CD4-positive, alpha-beta T cell (primary cell): ENCODE data around the gene PTBP3. TPM values are rescaled to one million over a fixed set of nuclear protein-coding genes. Genes with fewer than 3 reads are reported as not detected.

ENCODE experiments used
- ATAC-seq: fragments of 200-7000 bp; cut with Tn5 transposase; one replicate; pipeline ENCODE4 v1.10.0; 2022; ENCODE audit warnings: mild to moderate bottlenecking; ENCODE audit not compliant: poor library complexity
- CTCF ChIA-PET: fragments of 350-600 bp; sonication (Branson Sonifier 250); formaldehyde crosslinking; loops from one replicate; lab custom pipeline; 2021; ENCODE audit warnings: antibody characterized with exemption, inconsistent platforms; lab: Charles Lee
- POLR2A ChIA-PET: fragments of 350-600 bp; sonication (Branson Sonifier 250); formaldehyde crosslinking; loops from one replicate; lab custom pipeline; 2021; ENCODE audit warnings: antibody characterized with exemption, inconsistent platforms; lab: Charles Lee
- DNase-seq, 14 experiments: peaks; one replicate each; pipeline ENCODE4 v3.0.0-alpha.2; 2013 to 2020; ENCODE audit warnings: mixed read lengths in 2 of 14
- H3K27ac ChIP-seq, 2 donors: one replicate each; pipeline versions ENCODE4 v1.5.1 to v1.7.0; 2013; ENCODE audit warnings: low read length in 2 of 2, low read depth in 1 of 2, mild to moderate bottlenecking in 1 of 2
- H3K27me3 ChIP-seq, 2 experiments: 1 replicate in 1 of 2; 2 replicates in 1 of 2; pipeline versions ENCODE4 v1.6.1 to v1.7.0; 2013; ENCODE audit warnings: low read length in 2 of 2, control low read depth in 1 of 2, mild to moderate bottlenecking in 1 of 2, moderate library complexity in 1 of 2; ENCODE audit not compliant: insufficient read depth in 2 of 2, control insufficient read depth in 1 of 2
- H3K36me3 ChIP-seq: one replicate; pipeline ENCODE4 v1.6.1; 2013; ENCODE audit warnings: low read length, control low read depth; ENCODE audit not compliant: insufficient read depth
- H3K4me1 ChIP-seq: one replicate; pipeline ENCODE4 v1.6.1; 2013; ENCODE audit warnings: low read length, control low read depth; ENCODE audit not compliant: insufficient read depth
- H3K4me3 ChIP-seq: one replicate; pipeline ENCODE4 v1.5.1; 2013; ENCODE audit warnings: mild to moderate bottlenecking, low read length, moderate library complexity
- H3K9me3 ChIP-seq, 2 experiments: 1 replicate in 1 of 2; 2 replicates in 1 of 2; pipeline versions ENCODE4 v1.6.1 to v1.7.0; 2013; ENCODE audit warnings: low read length in 2 of 2, mild to moderate bottlenecking in 2 of 2, control low read depth in 1 of 2, moderate library complexity in 1 of 2; ENCODE audit not compliant: control insufficient read depth in 1 of 2, insufficient read depth in 1 of 2
- H3K27ac Mint-ChIP-seq: one replicate; pipeline ENCODE4 v1.8.0; 2020; ENCODE audit warnings: mixed read lengths
- H3K27me3 Mint-ChIP-seq: one replicate; pipeline ENCODE4 v1.8.0; 2021; ENCODE audit warnings: mixed read lengths
- H3K36me3 Mint-ChIP-seq: one replicate; pipeline ENCODE4 v1.8.0; 2021; ENCODE audit warnings: low read depth, mixed read lengths
- H3K4me1 Mint-ChIP-seq: one replicate; pipeline ENCODE4 v1.8.0; 2021; ENCODE audit warnings: low read depth, mixed read lengths
- H3K4me3 Mint-ChIP-seq: one replicate; pipeline ENCODE4 v1.8.0; 2020; ENCODE audit warnings: mild to moderate bottlenecking, mixed read lengths
- H3K9me3 Mint-ChIP-seq: one replicate; pipeline ENCODE4 v1.8.0; 2020; ENCODE audit warnings: mixed read lengths
- CTCF ChIP-seq: fragments of 200-600 bp; IDR thresholded peaks from one replicate; pipeline ENCODE4 v1.8.0; 2022; ENCODE audit warnings: antibody characterized with exemption, mild to moderate bottlenecking
- intact Hi-C, 2 experiments: fragments of 100-400 bp; cut with DNase I in 1 of 2; cut with micrococcal nuclease in 1 of 2; formaldehyde crosslinking; loops; one replicate each; pipeline versions ENCODE4 v1.15.1 to v1.9.0; 2023 to 2025; cut with DNase I, micrococcal nuclease
- total RNA-seq, 174 experiments: library from RNA in 2 of 174; stranded (reverse) in 2 of 174; gene quantifications; one replicate each; pipeline ENCODE4 v1.2.3 and lab custom pipeline; 2021 to 2026

PTBP3 gene
- total RNA-seq, 2 experiments from 2014 or later: 100.0 to 110 TPM

GRCh38 chr9:112311497-112311896, 21.9 kb downstream of the PTBP3 start:
- Mint-ChIP-seq H3K27me3 (no peaks in the 10 kb centered on the region), H3K4me3 (no peak overlapping the region), H3K4me1 (peaks cover 75% of the 10 kb centered on the region), H3K9me3 (no peaks in the 10 kb centered on the region), H3K36me3 (peaks cover 4% of the 10 kb centered on the region), H3K27ac (no peak overlapping the region)
- Histone ChIP-seq H3K27me3 (no peaks in the 10 kb centered on the region), H3K36me3 (peaks cover 4% of the 10 kb centered on the region), H3K27ac (no peak overlapping the region), H3K4me3 (no peak overlapping the region), H3K9me3 (no peaks in the 10 kb centered on the region), H3K4me1 (peaks cover 30% of the 10 kb centered on the region)
- intact Hi-C loops: no loop called here
- TF ChIP-seq CTCF: no peak
- CTCF ChIA-PET: no interaction called here
- DNase-seq (no peak), ATAC-seq (no peak)
- POLR2A ChIA-PET: interaction anchor here (0.6 kb wide), 1 partner anchor 16 kb away, joined by 3 read pairs; no protein-coding TSS in a partner anchor

GRCh38 chr9:112310826-112311225, 22.6 kb downstream of the PTBP3 start:
- H3K36me3 ChIP-seq: peaks cover 4% of the 10 kb centered on the region
- H3K27me3 ChIP-seq: no peaks in the 10 kb centered on the region
- peaks cover 24% of the 10 kb centered on the region for H3K4me1 ChIP-seq
- no peak for TF ChIP-seq CTCF
- H3K27ac Mint-ChIP-seq: no peak overlapping the region
- no peak for DNase-seq
- no peak overlapping the region for H3K4me3 Mint-ChIP-seq
- no peak for ATAC-seq
- H3K4me3 ChIP-seq: no peak overlapping the region
- H3K27me3 Mint-ChIP-seq: no peaks in the 10 kb centered on the region
- CTCF ChIA-PET: no interaction called here
- H3K4me1 Mint-ChIP-seq: peaks cover 68% of the 10 kb centered on the region
- peaks cover 4% of the 10 kb centered on the region for H3K36me3 Mint-ChIP-seq
- H3K9me3 Mint-ChIP-seq: no peaks in the 10 kb centered on the region
- intact Hi-C loops: no loop called here
- no peaks in the 10 kb centered on the region for H3K9me3 ChIP-seq
- H3K27ac ChIP-seq: no peak overlapping the region
- POLR2A ChIA-PET: no interaction called here

GRCh38 chr9:112308588-112308987, 24.8 kb downstream of the PTBP3 start:
- Mint-ChIP-seq H3K27me3 (no peaks in the 10 kb centered on the region), H3K36me3 (peaks cover 4% of the 10 kb centered on the region), H3K4me3 (no peak overlapping the region), H3K4me1 (peaks cover 62% of the 10 kb centered on the region), H3K27ac (peak overlapping the region; percentile 15), H3K9me3 (no peaks in the 10 kb centered on the region)
- ChIA-PET POLR2A (no interaction called here), CTCF (no interaction called here)
- no peak for ATAC-seq
- intact Hi-C loops: no loop called here
- TF ChIP-seq CTCF: no peak
- no peak for DNase-seq
- H3K9me3 ChIP-seq: no peaks in the 10 kb centered on the region
- peaks cover 24% of the 10 kb centered on the region for H3K4me1 ChIP-seq
- no peaks in the 10 kb centered on the region for H3K27me3 ChIP-seq
- no peak overlapping the region for H3K27ac ChIP-seq
- no peak overlapping the region for H3K4me3 ChIP-seq
- peaks cover 4% of the 10 kb centered on the region for H3K36me3 ChIP-seq
